ENCODE results near the gene COL21A1.
"Not testable (repeated sequence)": the region's sequence is repeated elsewhere in the genome, so short reads cannot be mapped to it uniquely, and the experiment has no call there.

Gene COL21A1

DNA sequence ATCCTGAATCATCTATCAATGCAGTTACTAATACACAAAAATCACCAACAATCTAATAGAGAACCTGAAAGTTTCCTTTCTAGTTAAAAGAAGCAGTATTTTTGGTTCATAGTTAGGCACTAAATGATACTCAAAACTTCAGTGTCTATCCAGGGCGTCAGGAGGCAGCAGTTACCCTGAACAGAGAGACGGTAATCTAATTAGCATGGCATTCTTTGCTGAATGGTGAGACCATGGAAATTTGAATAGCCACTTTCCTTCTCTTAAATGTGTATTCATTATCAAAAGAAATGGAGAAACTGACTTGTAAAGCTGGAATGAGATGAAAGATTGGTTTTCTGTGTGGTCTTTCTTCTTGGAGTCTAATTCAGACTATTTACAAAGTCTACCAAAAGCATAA is 225.4 kb downstream of the COL21A1 start:
- no peak for DNase-seq (ENCODE audit: low read depth)
- TF ChIP-seq, protein P1, sequence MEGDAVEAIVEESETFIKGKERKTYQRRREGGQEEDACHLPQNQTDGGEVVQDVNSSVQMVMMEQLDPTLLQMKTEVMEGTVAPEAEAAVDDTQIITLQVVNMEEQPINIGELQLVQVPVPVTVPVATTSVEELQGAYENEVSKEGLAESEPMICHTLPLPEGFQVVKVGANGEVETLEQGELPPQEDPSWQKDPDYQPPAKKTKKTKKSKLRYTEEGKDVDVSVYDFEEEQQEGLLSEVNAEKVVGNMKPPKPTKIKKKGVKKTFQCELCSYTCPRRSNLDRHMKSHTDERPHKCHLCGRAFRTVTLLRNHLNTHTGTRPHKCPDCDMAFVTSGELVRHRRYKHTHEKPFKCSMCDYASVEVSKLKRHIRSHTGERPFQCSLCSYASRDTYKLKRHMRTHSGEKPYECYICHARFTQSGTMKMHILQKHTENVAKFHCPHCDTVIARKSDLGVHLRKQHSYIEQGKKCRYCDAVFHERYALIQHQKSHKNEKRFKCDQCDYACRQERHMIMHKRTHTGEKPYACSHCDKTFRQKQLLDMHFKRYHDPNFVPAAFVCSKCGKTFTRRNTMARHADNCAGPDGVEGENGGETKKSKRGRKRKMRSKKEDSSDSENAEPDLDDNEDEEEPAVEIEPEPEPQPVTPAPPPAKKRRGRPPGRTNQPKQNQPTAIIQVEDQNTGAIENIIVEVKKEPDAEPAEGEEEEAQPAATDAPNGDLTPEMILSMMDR (IDR thresholded peaks at IDR 0.05; ENCODE audit: insufficient read depth, low read depth, low read length, missing control alignments), result no peak
- H3K4me3 ChIP-seq (ENCODE audit: low read depth, low read length), result no peak overlapping the region

DNA sequence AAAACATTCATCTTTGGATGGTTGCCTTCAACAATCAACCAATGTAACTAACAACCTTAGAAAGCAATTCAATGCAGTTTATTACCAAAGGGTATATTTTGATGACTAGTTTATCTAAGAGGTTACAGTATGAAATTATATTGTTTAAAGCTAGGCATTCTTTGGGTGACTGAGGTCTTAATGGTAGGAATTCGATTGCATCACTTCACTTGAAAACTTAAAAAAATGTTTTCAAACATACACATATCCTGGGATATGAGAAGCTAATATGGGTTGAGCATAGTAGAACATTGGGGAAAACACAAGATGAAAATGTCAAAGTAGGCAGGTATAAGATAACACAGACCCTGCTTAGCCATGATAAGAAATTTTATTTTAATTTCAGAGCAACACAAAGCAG is 227.4 kb downstream of the COL21A1 start:
- no peak for DNase-seq (ENCODE audit: low read depth)
- H3K4me3 ChIP-seq (ENCODE audit: low read depth, low read length), result no peak overlapping the region
- TF ChIP-seq, protein P1 (IDR thresholded peaks at IDR 0.05; ENCODE audit: insufficient read depth, low read depth, low read length, missing control alignments), result no peak

DNA sequence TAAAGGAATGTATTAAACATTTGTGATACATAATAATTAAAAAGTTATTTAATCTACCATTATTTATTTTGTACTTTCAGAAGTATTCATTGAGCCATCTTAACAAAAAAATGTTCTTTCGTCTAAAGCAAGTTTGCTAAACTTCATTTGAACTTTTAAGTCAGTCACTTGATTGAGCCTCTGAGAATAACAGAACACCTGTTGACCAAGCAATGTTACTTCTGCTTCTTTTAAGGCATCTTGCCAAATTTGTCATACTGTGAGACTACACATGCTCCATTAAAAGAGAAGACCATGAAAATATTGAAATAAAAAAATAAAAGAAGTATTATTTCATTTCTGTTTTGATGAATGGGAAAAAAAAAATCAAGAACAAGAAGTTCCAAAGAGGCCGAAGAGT is 230.2 kb downstream of the COL21A1 start:
- no peak for DNase-seq (ENCODE audit: low read depth)
- TF ChIP-seq, protein P1 (IDR thresholded peaks at IDR 0.05; ENCODE audit: insufficient read depth, low read depth, low read length, missing control alignments), result no peak
- no peak overlapping the region for H3K4me3 ChIP-seq (ENCODE audit: low read depth, low read length)

DNA sequence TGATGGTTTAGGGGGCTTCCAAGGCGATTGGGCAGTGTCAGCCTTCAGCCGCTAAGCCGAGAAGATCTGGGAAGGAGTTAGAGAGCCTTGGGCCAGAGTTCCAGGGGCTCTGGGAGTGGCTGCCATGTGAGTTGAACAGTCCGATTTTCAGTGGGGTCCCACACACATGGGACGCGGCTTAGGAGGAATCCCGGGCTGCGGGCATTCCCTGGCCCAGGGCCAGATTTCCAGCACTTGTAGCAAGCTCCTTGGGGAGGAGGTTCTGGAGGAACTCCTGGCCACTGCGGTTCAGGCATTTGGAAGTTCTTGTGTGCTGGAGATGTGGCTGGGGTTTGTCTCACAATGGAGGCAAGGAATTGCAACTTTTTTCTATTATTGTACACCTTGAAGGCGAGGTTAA is 233.3 kb downstream of the COL21A1 start:
- not testable (repeated sequence) for H3K4me3 ChIP-seq (ENCODE audit: low read depth, low read length); DNase-seq (ENCODE audit: low read depth)

DNA sequence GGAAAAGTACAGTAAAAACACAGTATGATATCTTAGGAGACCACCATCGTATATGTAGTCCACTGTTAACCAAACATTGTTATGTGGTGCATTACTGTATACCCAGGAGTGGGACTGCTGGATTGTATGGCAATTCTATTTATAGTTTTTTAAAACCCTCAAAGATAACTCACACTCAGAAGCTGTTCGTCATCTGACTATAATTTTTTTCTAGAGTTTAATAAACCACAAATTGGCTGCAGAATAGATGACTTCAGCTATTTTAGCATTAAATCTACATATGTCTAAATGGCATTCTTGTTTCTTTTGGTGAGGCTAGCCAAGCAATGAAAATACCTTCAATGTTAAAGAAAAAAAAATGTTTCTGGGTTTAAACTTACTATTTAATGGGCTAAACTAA is 237.7 kb downstream of the COL21A1 start:
- no peak overlapping the region for H3K4me3 ChIP-seq (ENCODE audit: low read depth, low read length)
- TF ChIP-seq, protein P1 (IDR thresholded peaks at IDR 0.05; ENCODE audit: insufficient read depth, low read depth, low read length, missing control alignments), result no peak
- no peak for DNase-seq (ENCODE audit: low read depth)

All from GM12865 (cell line).